Measurements from ENCODE around the gene TMEM222. TPM values are rescaled to one million over a fixed set of nuclear protein-coding genes. Genes with fewer than 3 reads are reported as not detected.
A peak's percentile ranks its signal among the peaks of the same experiment; 100 is the strongest.

TMEM222 gene
- total and polyA plus RNA-seq, 10 of the 15 experiments (the other 5 are each of a cell fraction or from before 2014, with no cell fraction given), result 3.8 to 43.5 (median 35.4) TPM

DNA sequence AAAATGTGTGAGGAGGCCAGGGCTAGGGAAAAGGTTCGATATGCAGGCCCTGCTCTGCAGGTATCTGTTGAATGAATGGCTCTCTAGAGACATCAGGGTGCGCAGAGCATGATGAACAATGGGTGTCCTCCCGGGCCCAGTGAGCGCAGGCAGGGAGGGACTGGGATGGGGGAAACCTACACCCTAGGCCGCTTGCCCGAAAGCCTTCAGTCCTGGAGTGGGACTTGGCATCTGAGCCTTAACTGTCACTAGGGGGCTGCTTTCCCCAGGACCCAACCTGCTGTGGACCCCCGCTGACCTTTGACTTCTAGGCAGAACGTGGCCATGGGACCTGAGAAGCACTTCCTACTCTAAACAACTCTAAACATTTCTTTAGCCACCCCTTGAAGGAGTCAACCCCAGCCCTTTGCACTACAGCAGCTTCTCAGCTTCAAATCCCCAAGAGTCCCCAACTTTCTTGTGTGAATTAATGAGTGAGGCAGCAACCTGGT lies 45.2 kb downstream of the TMEM222 start:
- no peak overlapping the region for H2AFZ ChIP-seq (ENCODE audit: control insufficient read depth, low read depth, low read length)

DNA sequence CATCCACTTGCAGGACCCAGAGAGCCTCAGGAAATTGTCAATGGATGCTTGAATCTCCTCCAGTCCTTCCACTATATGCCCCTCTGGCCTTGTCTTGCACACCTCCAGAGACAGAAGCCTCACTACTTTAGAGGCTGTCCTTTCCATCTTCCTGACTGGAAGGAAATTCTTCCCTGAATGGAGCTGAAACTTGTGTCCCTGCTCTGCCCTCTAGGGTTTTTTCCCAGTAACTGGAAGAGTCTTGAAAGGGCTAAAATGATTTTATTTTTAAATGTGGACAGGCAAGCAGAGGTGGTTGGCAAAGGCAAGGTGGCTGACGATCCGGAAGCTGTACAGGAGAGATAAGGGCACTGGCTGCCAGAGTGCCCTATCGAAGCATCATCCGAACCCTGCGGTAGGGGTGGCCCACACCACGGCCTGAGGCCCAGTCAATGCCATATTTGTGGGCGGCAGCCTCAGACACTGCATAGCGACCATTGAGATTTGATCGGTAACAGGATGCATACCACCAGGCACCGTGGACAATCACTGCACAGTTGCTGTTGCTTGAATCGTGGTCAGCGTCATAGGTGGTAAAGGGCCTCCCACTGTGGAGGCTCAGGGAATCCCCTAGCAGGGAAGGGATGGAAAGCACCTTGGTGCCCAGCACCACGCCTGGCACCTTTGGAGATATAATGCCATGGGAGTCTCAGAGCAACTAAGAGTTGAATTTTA lies 47.1 kb downstream of the TMEM222 start:
- Histone ChIP-seq H2AFZ (ENCODE audit: control insufficient read depth, low read depth, low read length) (no peak overlapping the region), H3K9ac (ENCODE audit: control insufficient read depth, insufficient read depth, low read length) (no peak overlapping the region), H3K79me2 (ENCODE audit: control insufficient read depth, insufficient read depth, low read length) (no peaks in the 10 kb centered on the region), H3K27me3 (replicated peaks in 1 of 2; ENCODE audit: control insufficient read depth in 2 of 2, insufficient read depth in 2 of 2, low read length in 1 of 2) (no peaks in the 10 kb centered on the region), H3K36me3 (ENCODE audit: control insufficient read depth in 2 of 2, insufficient read depth in 2 of 2, low read length in 1 of 2) (no peaks in the 10 kb centered on the region), H3K27ac (ENCODE audit: control insufficient read depth, insufficient read depth) (no peak overlapping the region), H3K4me2 (ENCODE audit: control insufficient read depth, insufficient read depth) (no peak overlapping the region; the same call in 1 of the 2 replicates), H3K9me3 (replicated peaks; ENCODE audit: control insufficient read depth, insufficient read depth, low read length) (no peaks in the 10 kb centered on the region), H3K4me1 (ENCODE audit: control insufficient read depth, insufficient read depth, low read length) (peaks cover 15% of the 10 kb centered on the region), H4K20me1 (ENCODE audit: control insufficient read depth, insufficient read depth) (no peaks in the 10 kb centered on the region; the same call in 1 of the 2 replicates), H3K4me3 (no peak overlapping the region)
- no TSS peak for BruUV-seq (replicated peaks)
- ChIA-PET POLR2A (interaction anchor here (0.7 kb wide), 1 partner anchor 9 kb away, joined by 5 read pairs; no protein-coding TSS in a partner anchor), SMC1A (ENCODE audit: uncharacterized antibody, unreplicated experiment) (no interaction called here), RAD21 (ENCODE audit: unreplicated experiment) (interaction anchor here (0.7 to 0.8 kb wide), 2 partner anchors 9 to 18 kb away, joined by 3 read pairs; no protein-coding TSS in a partner anchor), CTCF (interaction anchor here (0.6 to 4.7 kb wide), 8 partner anchors 11 to 131 kb away, joined by 3 to 40 read pairs (median 4); no protein-coding TSS in a partner anchor)
- FAIRE-seq (no peak), ATAC-seq (peak; percentile 8), DNase-seq (ENCODE audit: low read depth, low spot score) (no peak)
- intact Hi-C loops (cut with micrococcal nuclease; ENCODE audit: unreplicated experiment), result loop anchor here (5.0 kb wide), 1 partner anchor 47 kb away; the partner anchor contains the start of gene TMEM222
- no peak for TF ChIP-seq EED (IDR thresholded peaks at IDR 0.05; ENCODE audit: low read depth)
- peak; percentile 55; the same call in 1 of the 2 replicates for TF ChIP-seq DPF2 (IDR thresholded peaks at IDR 0.05)
- TF ChIP-seq POLR2AphosphoS5 (IDR thresholded peaks at IDR 0.05; ENCODE audit: low read length), result no peak
- no peak for TF ChIP-seq TCF12 (IDR thresholded peaks at IDR 0.05; ENCODE audit: low read depth, low read length)
- TF ChIP-seq RELA (IDR thresholded peaks at IDR 0.05; ENCODE audit: borderline replicate concordance, partially characterized antibody), result peak; percentile 16
- TF ChIP-seq, protein P1, sequence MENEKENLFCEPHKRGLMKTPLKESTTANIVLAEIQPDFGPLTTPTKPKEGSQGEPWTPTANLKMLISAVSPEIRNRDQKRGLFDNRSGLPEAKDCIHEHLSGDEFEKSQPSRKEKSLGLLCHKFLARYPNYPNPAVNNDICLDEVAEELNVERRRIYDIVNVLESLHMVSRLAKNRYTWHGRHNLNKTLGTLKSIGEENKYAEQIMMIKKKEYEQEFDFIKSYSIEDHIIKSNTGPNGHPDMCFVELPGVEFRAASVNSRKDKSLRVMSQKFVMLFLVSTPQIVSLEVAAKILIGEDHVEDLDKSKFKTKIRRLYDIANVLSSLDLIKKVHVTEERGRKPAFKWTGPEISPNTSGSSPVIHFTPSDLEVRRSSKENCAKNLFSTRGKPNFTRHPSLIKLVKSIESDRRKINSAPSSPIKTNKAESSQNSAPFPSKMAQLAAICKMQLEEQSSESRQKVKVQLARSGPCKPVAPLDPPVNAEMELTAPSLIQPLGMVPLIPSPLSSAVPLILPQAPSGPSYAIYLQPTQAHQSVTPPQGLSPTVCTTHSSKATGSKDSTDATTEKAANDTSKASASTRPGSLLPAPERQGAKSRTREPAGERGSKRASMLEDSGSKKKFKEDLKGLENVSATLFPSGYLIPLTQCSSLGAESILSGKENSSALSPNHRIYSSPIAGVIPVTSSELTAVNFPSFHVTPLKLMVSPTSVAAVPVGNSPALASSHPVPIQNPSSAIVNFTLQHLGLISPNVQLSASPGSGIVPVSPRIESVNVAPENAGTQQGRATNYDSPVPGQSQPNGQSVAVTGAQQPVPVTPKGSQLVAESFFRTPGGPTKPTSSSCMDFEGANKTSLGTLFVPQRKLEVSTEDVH (IDR thresholded peaks at IDR 0.05; ENCODE audit: low read depth, partially characterized antibody), result no peak
- TF ChIP-seq ZNF274 (IDR thresholded peaks at IDR 0.05; ENCODE audit: insufficient read depth, insufficient read length), result no peak
- no peak for TF ChIP-seq NFXL1 (IDR thresholded peaks at IDR 0.05; ENCODE audit: borderline replicate concordance)
- no peak for TF ChIP-seq BHLHE40 (IDR thresholded peaks at IDR 0.05; ENCODE audit: borderline replicate concordance in 1 of 2, low read depth in 2 of 2, low read length in 1 of 2)
- peak; percentile 12; the same call in 1 of the 2 replicates for TF ChIP-seq RUNX3 (IDR thresholded peaks at IDR 0.05; ENCODE audit: low read length)
- in situ Hi-C loops (cut with MboI), result no loop called here
- 63% methylated on average over 13 of the region's 13 CpGs for WGBS (ENCODE audit: insufficient coverage, insufficient replicate concordance, low lambda C conversion rate, missing lambda C conversion rate)

More for the DNA sequence above, 45.2 kb downstream of the TMEM222 start:
- H3K27me3 ChIP-seq (replicated peaks in 1 of 2; ENCODE audit: control insufficient read depth in 2 of 2, insufficient read depth in 2 of 2, low read length in 1 of 2), result no peaks in the 10 kb centered on the region
- H3K36me3 ChIP-seq (ENCODE audit: control insufficient read depth in 2 of 2, insufficient read depth in 2 of 2, low read length in 1 of 2), result no peaks in the 10 kb centered on the region
- no peak overlapping the region for H3K9ac ChIP-seq (ENCODE audit: control insufficient read depth, insufficient read depth, low read length)
- ChIA-PET RAD21 (ENCODE audit: unreplicated experiment) (interaction anchor here (1.4 to 2.1 kb wide), 2 partner anchors 20 to 116 kb away, joined by 4 to 16 read pairs; no protein-coding TSS in a partner anchor), CTCF (interaction anchor here (0.8 to 4.7 kb wide), 15 partner anchors 9 to 239 kb away, joined by 3 to 40 read pairs (median 6); partner anchors contain the start of genes GPR3 and SYTL1), SMC1A (ENCODE audit: uncharacterized antibody, unreplicated experiment) (interaction anchor here (0.8 to 3.3 kb wide), 5 partner anchors 10 to 68 kb away, joined by 3 to 27 read pairs (median 3); partner anchors contain the start of gene GPR3), POLR2A (interaction anchor here (1.2 kb wide), 1 partner anchor 29 kb away, joined by 3 read pairs; no protein-coding TSS in a partner anchor)
- H4K20me1 ChIP-seq (ENCODE audit: control insufficient read depth, insufficient read depth), result no peaks in the 10 kb centered on the region; the same call in 1 of the 2 replicates
- H3K4me1 ChIP-seq (ENCODE audit: control insufficient read depth, insufficient read depth, low read length), result peaks cover 15% of the 10 kb centered on the region
- FAIRE-seq (no peak), ATAC-seq (no peak), DNase-seq (ENCODE audit: low read depth, low spot score) (no peak)
- intact Hi-C loops (cut with micrococcal nuclease; ENCODE audit: unreplicated experiment), result loop anchor here (5.0 kb wide), 1 partner anchor 45 kb away; the partner anchor contains the start of gene TMEM222
- no peak overlapping the region; the same call in 1 of the 2 replicates for H3K4me2 ChIP-seq (ENCODE audit: control insufficient read depth, insufficient read depth)
- no peak overlapping the region for H3K4me3 ChIP-seq
- H3K27ac ChIP-seq (ENCODE audit: control insufficient read depth, insufficient read depth), result no peak overlapping the region
- BruUV-seq (replicated peaks), result no TSS peak
- WGBS (ENCODE audit: insufficient coverage, insufficient replicate concordance, low lambda C conversion rate, missing lambda C conversion rate), result 57% methylated on average over 8 of the region's 8 CpGs
- no peaks in the 10 kb centered on the region for H3K79me2 ChIP-seq (ENCODE audit: control insufficient read depth, insufficient read depth, low read length)
- in situ Hi-C loops (cut with MboI), result no loop called here
- no peaks in the 10 kb centered on the region for H3K9me3 ChIP-seq (replicated peaks; ENCODE audit: control insufficient read depth, insufficient read depth, low read length)
- peak; percentile 50 for TF ChIP-seq NR2F1 (conservative IDR thresholded peaks at IDR 0.05)
- TF ChIP-seq ESRRA (IDR thresholded peaks at IDR 0.05; ENCODE audit: low read length), result no peak
- TF ChIP-seq NBN (IDR thresholded peaks at IDR 0.05), result 0 out of 2 replicates have a peak, but pooled peaks have one; percentile 30
- no peak for TF ChIP-seq BMI1 (IDR thresholded peaks at IDR 0.05; ENCODE audit: borderline replicate concordance)

All from GM12878 (cell line).